Measurements from ENCODE around the gene SSU72. TPM values are rescaled to one million over a fixed set of nuclear protein-coding genes. Genes with fewer than 3 reads are reported as not detected.

The SSU72 gene
- total RNA-seq, 1 experiment from 2014 or later, result 179 TPM

DNA sequence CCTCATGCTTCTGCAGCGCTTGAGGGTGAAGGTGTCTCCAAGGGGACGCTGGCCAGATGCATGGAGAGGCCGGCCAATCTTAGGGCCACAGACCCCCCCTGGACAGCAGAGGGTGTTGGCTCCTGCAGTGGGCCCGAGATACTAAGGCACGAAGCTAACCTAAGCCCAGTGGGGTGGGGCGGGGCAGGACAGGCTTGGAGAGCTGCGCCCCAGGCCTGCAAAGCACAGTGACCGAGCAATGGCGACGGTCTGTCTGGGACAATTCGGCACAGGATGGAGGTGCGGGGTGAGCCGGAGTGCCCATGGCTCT lies 24.0 kb upstream of the SSU72 start:
- Histone ChIP-seq H3K14ac (ENCODE audit: insufficient read depth, low read length) (no peak overlapping the region), H3K4me1 (ENCODE audit: insufficient read depth, low read length) (no peaks in the 10 kb centered on the region), H2AK5ac (ENCODE audit: insufficient read length, low read length) (no peak overlapping the region), H3K56ac (ENCODE audit: insufficient read length, low read depth, low read length) (no peak overlapping the region), H4K5ac (ENCODE audit: insufficient read length, low read depth, low read length) (no peak overlapping the region), H2AFZ (ENCODE audit: low read length) (no peak overlapping the region), H3K23ac (ENCODE audit: insufficient read length, low read depth, low read length) (no peak overlapping the region), H2BK120ac (ENCODE audit: low read depth, low read length, poor library complexity, severe bottlenecking) (no peak overlapping the region), H3K9ac (ENCODE audit: extremely low read depth, insufficient read length, low read length) (no peak overlapping the region), H3K27ac (ENCODE audit: insufficient read length, low read depth, low read length) (no peak overlapping the region), H2BK20ac (ENCODE audit: low read depth, low read length, poor library complexity, severe bottlenecking) (no peak overlapping the region), H3K27me3 (ENCODE audit: insufficient read depth, low read length) (no peaks in the 10 kb centered on the region; the same call in 1 of the 2 replicates), H4K91ac (ENCODE audit: insufficient read length, low read depth, low read length) (no peak overlapping the region), H2BK12ac (ENCODE audit: insufficient read length, low read depth, low read length) (no peak overlapping the region), H4K20me1 (ENCODE audit: control insufficient read depth, insufficient read depth, insufficient read length) (no peaks in the 10 kb centered on the region), H3K9me3 (ENCODE audit: control insufficient read depth, low read depth, low read length) (no peaks in the 10 kb centered on the region), H3K23me2 (ENCODE audit: insufficient read length, low read depth, low read length, poor library complexity, severe bottlenecking) (peaks cover 8% of the 10 kb centered on the region), H3T11ph (ENCODE audit: low read length) (no peak overlapping the region), H2BK15ac (ENCODE audit: low read depth, low read length) (no peak overlapping the region), H2BK5ac (ENCODE audit: insufficient read length, low read length) (no peak overlapping the region), H3K79me1 (ENCODE audit: insufficient read depth, low read depth, low read length, poor library complexity, severe bottlenecking) (no peaks in the 10 kb centered on the region), H3K18ac (ENCODE audit: insufficient read length, low read depth, low read length) (no peak overlapping the region), H3K4ac (ENCODE audit: low read depth, low read length) (no peak overlapping the region), H4K8ac (replicated peaks; ENCODE audit: insufficient read length, low read depth, low read length) (no peak overlapping the region), H3K4me2 (ENCODE audit: insufficient read depth, insufficient read length, low read length) (no peak overlapping the region), H3K79me2 (ENCODE audit: insufficient read depth, low read length) (no peaks in the 10 kb centered on the region)
- Mint-ChIP-seq H3K36me3 (ENCODE audit: insufficient read depth in 1 of 3, low read depth in 3 of 3) (no peaks in the 10 kb centered on the region), H3K4me1 (peaks cover 4 to 12% of the 10 kb centered on the region in 2 experiments), H3K9me3 (no peaks in the 10 kb centered on the region), H3K4me3 (peak overlapping the region; percentile 65 to 83), H3K27me3 (ENCODE audit: low read depth) (peaks cover 49% of the 10 kb centered on the region), H3K27ac (peak overlapping the region in 1 of 3 experiments; percentile 89; a peak in 1 of 7 replicates)
- WGBS (ENCODE audit: extremely low coverage, insufficient read length, low lambda C conversion rate), result no CpG with 5 or more reads among the region's 13 CpGs
- TF ChIP-seq, protein P1, sequence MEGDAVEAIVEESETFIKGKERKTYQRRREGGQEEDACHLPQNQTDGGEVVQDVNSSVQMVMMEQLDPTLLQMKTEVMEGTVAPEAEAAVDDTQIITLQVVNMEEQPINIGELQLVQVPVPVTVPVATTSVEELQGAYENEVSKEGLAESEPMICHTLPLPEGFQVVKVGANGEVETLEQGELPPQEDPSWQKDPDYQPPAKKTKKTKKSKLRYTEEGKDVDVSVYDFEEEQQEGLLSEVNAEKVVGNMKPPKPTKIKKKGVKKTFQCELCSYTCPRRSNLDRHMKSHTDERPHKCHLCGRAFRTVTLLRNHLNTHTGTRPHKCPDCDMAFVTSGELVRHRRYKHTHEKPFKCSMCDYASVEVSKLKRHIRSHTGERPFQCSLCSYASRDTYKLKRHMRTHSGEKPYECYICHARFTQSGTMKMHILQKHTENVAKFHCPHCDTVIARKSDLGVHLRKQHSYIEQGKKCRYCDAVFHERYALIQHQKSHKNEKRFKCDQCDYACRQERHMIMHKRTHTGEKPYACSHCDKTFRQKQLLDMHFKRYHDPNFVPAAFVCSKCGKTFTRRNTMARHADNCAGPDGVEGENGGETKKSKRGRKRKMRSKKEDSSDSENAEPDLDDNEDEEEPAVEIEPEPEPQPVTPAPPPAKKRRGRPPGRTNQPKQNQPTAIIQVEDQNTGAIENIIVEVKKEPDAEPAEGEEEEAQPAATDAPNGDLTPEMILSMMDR (conservative IDR thresholded peaks at IDR 0.05), result no peak
- no peak for DNase-seq
